DOHH2 (cell line): ENCODE measurements around the gene P3H2.

ENCODE experiments used
- CTCF ChIP-seq: fragments of 200-600 bp; sonication (generic); IDR thresholded peaks from one replicate; pipeline ENCODE4 v1.5.1; 2014; ENCODE audit warnings: antibody characterized with exemption, mild to moderate bottlenecking, low read depth, low read length; ENCODE audit not compliant: poor library complexity, severe bottlenecking
- EZH2phosphoT487 ChIP-seq: fragments of 200-600 bp; sonication (generic); IDR thresholded peaks from 2 replicates; pipeline ENCODE4 v1.6.1; 2017; ENCODE audit warnings: borderline replicate concordance, mild to moderate bottlenecking, antibody characterized with exemption, low read length, moderate library complexity, mixed read lengths

DNA sequence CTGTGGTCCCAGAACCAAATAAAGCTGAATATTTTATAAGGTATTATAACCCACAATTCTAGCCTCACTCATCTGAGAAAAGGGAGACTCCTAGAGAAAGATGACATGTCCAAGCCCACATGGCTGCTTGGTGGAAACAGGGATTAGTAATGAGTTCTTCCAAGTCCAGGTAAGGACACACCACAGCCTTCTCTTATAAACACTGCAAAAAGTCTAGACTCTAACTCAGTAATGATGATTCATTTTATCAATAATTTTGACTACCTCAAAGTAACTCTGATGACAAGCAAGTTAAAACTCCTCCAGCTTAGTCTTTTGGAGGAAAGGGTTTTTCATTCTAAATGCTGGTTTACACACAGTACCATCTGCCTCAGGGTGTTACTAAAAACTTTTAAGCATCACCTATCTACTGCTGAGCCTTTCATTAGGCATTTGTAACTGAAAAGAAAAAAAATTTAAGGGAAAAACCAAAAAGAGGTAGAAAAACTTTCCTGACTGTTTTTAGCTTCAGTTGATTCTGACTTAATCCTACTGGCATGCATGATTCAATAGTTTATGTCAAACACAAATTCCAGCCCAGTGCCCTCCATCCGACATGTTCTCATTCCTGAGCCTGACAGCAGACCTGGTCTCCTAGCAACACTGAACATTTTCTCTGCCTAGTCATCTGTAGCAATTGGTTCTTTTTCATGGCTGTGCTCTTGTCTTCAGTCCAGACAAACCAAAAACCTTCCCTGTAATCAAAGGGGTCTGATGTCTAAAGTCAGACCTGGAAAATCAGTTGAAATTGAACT lies 43.9 kb downstream of the P3H2 start:
- TF ChIP-seq CTCF (no peak), EZH2phosphoT487 (no peak)
